ENCODE results near the gene PPP1R14D.

DNA sequence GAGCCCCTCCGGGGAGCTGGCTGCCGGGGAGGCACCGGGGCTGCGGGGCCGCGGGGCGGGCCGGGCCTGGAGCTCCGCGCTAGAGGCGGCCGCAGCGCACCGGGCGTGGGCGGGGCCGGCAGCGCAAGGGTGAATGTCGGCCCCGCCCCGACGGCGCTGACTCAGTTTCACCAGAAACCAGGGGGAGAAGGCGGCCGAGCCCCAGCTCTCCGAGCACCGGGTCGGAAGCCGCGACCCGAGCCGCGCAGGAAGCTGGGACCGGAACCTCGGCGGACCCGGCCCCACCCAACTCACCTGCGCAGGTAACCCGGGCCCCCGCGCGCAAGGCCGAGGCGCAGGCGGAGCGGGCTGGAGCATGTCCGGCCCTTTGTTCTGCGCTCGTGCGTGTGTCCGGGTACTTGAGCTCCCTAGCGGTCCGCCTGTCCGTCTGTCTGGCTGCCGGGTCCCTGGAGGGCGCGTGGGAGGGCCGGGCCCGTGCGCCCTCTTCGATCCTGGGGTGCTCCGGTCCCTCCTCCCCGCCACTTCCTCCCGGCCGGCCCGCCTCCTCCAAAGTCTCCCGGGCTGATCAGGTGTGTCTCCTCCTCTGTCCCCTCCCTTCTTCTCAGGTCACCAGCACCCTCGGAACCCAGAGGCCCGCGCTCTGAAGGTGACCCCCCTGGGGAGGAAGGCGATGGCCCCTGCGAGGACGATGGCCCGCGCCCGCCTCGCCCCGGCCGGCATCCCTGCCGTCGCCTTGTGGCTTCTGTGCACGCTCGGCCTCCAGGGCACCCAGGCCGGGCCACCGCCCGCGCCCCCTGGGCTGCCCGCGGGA is 15.6 kb upstream of the PPP1R14D start, which contains the start of gene SPINT1:
- no peak for TF ChIP-seq POLR2AphosphoS5 (IDR thresholded peaks at IDR 0.05; ENCODE audit: low read depth, low read length)
- TF ChIP-seq, protein P1, sequence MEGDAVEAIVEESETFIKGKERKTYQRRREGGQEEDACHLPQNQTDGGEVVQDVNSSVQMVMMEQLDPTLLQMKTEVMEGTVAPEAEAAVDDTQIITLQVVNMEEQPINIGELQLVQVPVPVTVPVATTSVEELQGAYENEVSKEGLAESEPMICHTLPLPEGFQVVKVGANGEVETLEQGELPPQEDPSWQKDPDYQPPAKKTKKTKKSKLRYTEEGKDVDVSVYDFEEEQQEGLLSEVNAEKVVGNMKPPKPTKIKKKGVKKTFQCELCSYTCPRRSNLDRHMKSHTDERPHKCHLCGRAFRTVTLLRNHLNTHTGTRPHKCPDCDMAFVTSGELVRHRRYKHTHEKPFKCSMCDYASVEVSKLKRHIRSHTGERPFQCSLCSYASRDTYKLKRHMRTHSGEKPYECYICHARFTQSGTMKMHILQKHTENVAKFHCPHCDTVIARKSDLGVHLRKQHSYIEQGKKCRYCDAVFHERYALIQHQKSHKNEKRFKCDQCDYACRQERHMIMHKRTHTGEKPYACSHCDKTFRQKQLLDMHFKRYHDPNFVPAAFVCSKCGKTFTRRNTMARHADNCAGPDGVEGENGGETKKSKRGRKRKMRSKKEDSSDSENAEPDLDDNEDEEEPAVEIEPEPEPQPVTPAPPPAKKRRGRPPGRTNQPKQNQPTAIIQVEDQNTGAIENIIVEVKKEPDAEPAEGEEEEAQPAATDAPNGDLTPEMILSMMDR (IDR thresholded peaks at IDR 0.05), result no peak
